ENCODE results near the gene NUDT19.

- TF ChIP-seq CTCF (IDR thresholded peaks at IDR 0.05) (no peak), EP300 (IDR thresholded peaks at IDR 0.05) (no peak), POLR2AphosphoS5 (IDR thresholded peaks at IDR 0.05) (no peak), POLR2A (IDR thresholded peaks at IDR 0.05; ENCODE audit: low read depth) (no peak)
Observed at GRCh38 chr19:32748948-32749347, 57.3 kb downstream of the NUDT19 start.

Data from esophagus muscularis mucosa (tissue), 4 donors.